ENCODE measurements around the gene SCUBE1.

SCUBE1 gene

DNA sequence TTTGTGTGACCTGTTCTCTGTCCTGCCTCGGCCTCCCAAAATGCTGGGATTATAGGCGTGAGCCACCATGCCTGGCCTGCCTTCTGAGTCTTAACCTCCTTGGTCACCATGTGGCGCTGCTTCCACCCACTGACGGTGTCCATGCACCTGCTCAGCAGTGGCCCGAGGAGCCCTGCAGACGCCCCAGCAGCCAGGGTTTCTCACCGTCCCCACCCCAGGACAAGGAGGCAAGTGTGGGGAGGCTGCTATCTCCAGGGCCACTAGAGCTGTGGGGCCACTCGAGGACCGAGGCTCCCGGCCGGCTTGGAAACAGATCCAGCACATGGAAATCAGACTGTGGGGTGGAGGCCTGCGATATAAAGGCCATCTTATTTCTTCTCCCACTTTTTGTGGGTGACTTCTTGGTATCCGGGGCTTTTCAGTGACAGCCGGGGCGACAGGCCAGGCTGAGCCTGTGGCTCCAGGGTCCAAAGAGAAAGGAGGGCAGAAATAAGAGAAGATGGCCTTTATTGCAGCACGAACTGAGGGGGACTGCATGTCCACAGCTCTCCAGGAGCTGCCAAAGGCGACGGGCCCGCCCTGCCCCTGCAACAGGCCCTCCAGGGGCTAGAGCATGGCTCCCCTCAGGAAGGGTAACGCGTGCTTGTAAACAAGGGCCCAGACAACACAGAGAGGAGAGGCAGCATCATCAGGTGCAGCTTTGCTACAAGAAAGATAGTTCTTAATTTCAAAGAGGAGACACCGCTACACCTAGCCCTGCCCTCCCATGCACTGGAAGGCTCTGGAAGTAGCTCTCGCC lies 176.8 kb downstream of the SCUBE1 start:
- Histone ChIP-seq H3K27ac (ENCODE audit: low read depth, low read length) (no peak overlapping the region), H3K79me2 (ENCODE audit: control insufficient read depth, insufficient read depth, low read length, poor library complexity) (no peaks in the 10 kb centered on the region), H3K4ac (ENCODE audit: low read depth, low read length) (no peak overlapping the region), H3K9ac (ENCODE audit: low read length) (no peak overlapping the region), H4K12ac (ENCODE audit: low read depth, low read length) (no peak overlapping the region), H4K91ac (ENCODE audit: low read depth, low read length) (no peak overlapping the region), H3K36me3 (ENCODE audit: control insufficient read depth in 1 of 2, insufficient read depth in 2 of 2, low read length in 2 of 2) (peaks cover 15 to 27% of the 10 kb centered on the region in 2 experiments), H3K4me3 (ENCODE audit: low read depth, low read length) (peak overlapping the region; percentile 31), H3K4me2 (ENCODE audit: low read length) (no peak overlapping the region), H3K18ac (ENCODE audit: low read length) (no peak overlapping the region), H3K79me1 (ENCODE audit: low read length) (peaks cover 4% of the 10 kb centered on the region), H2BK5ac (ENCODE audit: low read depth, low read length, poor library complexity) (no peak overlapping the region), H3K4me1 (ENCODE audit: control insufficient read depth in 1 of 2, insufficient read depth in 2 of 2, low read length in 2 of 2) (peaks cover 10 to 12% of the 10 kb centered on the region in 2 experiments), H3K23ac (ENCODE audit: low read length) (no peak overlapping the region), H2BK12ac (ENCODE audit: low read length) (no peak overlapping the region), H2AK5ac (ENCODE audit: low read length) (no peak overlapping the region), H3K14ac (ENCODE audit: low read length) (no peak overlapping the region), H3K27me3 (ENCODE audit: insufficient read depth, low read length) (no peaks in the 10 kb centered on the region), H3K9me3 (ENCODE audit: insufficient read depth, low read depth, low read length) (peaks cover 1% of the 10 kb centered on the region), H2BK120ac (ENCODE audit: insufficient read depth, low read length, poor library complexity) (no peak overlapping the region), H4K8ac (ENCODE audit: low read depth, low read length) (no peak overlapping the region), H2AFZ (ENCODE audit: insufficient read depth, low read length, poor library complexity) (no peak overlapping the region)
- WGBS (ENCODE audit: extremely low coverage, insufficient coverage, insufficient read length) = no CpG with 5 or more reads among the region's 23 CpGs
- DNase-seq = no peak

DNA sequence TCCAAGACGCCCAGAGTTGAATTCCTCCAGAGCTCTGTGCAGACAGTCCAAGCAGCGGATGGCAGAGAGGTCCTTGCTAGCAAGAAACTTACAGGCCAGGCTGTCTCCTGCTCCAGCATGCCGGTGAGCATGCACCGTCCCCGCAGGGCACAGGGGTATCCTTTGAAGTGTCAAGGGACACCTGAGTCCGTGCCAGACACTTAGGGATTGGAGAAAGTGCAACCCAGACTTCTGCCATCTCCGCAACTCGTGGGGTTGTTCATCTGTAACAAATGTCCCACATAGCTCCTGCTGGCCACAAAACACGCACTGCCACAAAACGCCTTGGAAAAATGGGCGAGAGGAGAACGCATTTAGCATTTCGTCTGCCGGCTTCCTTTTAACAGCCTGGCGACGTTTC lies 178.5 kb downstream of the SCUBE1 start:
- no peak overlapping the region for H3K27ac ChIP-seq (ENCODE audit: low read depth, low read length)
- no peaks in the 10 kb centered on the region for H3K27me3 ChIP-seq (ENCODE audit: insufficient read depth, low read length)
- H3K23ac ChIP-seq (ENCODE audit: low read length) = no peak overlapping the region
- peak in 1 of 2 donors; percentile 22 for DNase-seq
- no peak overlapping the region for H3K14ac ChIP-seq (ENCODE audit: low read length)
- no peak overlapping the region for H3K4ac ChIP-seq (ENCODE audit: low read depth, low read length)
- no peak overlapping the region for H2AK5ac ChIP-seq (ENCODE audit: low read length)
- WGBS (ENCODE audit: extremely low coverage, insufficient coverage, insufficient read length) = no CpG with 5 or more reads among the region's 16 CpGs
- H3K79me1 ChIP-seq (ENCODE audit: low read length) = peaks cover 4% of the 10 kb centered on the region
- H3K4me3 ChIP-seq (ENCODE audit: low read depth, low read length) = no peak overlapping the region
- H3K79me2 ChIP-seq (ENCODE audit: control insufficient read depth, insufficient read depth, low read length, poor library complexity) = no peaks in the 10 kb centered on the region
- no peak overlapping the region for H3K9ac ChIP-seq (ENCODE audit: low read length)
- H2BK120ac ChIP-seq (ENCODE audit: insufficient read depth, low read length, poor library complexity) = no peak overlapping the region
- H2AFZ ChIP-seq (ENCODE audit: insufficient read depth, low read length, poor library complexity) = no peak overlapping the region
- H3K18ac ChIP-seq (ENCODE audit: low read length) = no peak overlapping the region
- no peak overlapping the region for H2BK5ac ChIP-seq (ENCODE audit: low read depth, low read length, poor library complexity)
- H4K91ac ChIP-seq (ENCODE audit: low read depth, low read length) = no peak overlapping the region
- peaks cover 7 to 14% of the 10 kb centered on the region in 2 experiments for H3K36me3 ChIP-seq (ENCODE audit: control insufficient read depth in 1 of 2, insufficient read depth in 2 of 2, low read length in 2 of 2)
- H3K4me2 ChIP-seq (ENCODE audit: low read length) = no peak overlapping the region
- H3K9me3 ChIP-seq (ENCODE audit: insufficient read depth, low read depth, low read length) = peaks cover 1% of the 10 kb centered on the region
- H2BK12ac ChIP-seq (ENCODE audit: low read length) = no peak overlapping the region
- H3K4me1 ChIP-seq (ENCODE audit: control insufficient read depth in 1 of 2, insufficient read depth in 2 of 2, low read length in 2 of 2) = peaks cover 10 to 12% of the 10 kb centered on the region in 2 experiments
- H4K12ac ChIP-seq (ENCODE audit: low read depth, low read length) = no peak overlapping the region
- H4K8ac ChIP-seq (ENCODE audit: low read depth, low read length) = no peak overlapping the region

DNA sequence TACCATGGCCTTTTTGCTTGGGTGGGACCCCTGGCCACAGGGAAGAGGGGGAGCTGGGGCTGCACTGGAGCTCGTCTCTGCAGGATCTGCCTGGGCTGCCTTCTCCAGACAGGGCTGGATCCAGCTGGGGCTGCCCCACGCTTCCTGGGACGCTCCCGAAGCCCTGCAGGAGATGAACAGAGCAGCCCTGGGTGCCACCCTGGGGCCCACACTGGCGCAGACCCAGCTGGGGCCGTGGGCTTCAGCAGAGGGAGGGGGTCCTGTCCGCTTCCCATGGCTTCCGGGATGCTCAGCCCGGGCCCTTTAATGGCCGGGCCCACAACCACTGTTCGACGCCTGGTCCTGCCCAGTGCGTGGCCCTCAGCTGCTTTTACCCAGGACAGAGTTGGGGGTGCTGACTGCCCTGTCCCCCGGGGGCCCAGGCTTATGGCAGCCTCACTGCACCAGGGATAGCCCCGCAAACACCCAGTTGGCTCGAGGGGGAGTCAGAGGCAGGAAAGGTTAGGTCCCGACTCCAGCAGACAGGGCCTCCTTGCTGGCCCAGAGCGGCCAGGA lies 179.9 kb downstream of the SCUBE1 start:
- H4K91ac ChIP-seq (ENCODE audit: low read depth, low read length) = no peak overlapping the region

DNA sequence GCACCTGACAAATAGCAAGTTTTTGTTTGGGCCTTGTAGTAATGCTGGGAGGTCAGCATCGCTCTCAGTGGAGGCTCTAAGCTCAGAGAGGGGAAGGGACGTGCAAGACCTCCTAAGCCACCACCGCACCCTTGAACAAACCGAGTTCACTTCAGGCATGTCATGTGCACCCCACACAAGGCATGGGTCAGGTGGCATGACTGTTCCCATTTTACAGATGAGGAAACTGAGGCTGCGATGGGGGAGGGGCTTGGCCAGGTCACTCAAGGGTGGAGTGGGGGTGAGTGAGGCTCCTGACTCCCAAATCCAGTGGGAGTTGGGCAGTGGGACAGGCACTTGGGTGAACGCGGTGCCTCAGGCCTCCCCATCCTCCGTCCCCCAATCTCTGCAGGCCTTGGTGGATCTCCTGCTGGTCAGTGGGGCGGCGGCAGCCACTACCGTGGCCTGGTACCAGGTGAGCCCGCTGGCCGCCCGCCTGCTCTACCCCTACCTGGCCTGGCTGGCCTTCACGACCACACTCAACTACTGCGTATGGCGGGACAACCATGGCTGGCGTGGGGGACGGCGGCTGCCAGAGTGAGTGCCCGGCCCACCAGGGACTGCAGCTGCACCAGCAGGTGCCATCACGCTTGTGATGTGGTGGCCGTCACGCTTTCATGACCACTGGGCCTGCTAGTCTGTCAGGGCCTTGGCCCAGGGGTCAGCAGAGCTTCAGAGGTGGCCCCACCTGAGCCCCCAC lies 180.6 kb downstream of the SCUBE1 start:
- H3K27ac ChIP-seq (ENCODE audit: low read depth, low read length) = no peak overlapping the region
- H3K79me2 ChIP-seq (ENCODE audit: control insufficient read depth, insufficient read depth, low read length, poor library complexity) = no peaks in the 10 kb centered on the region
- peaks cover 3 to 7% of the 10 kb centered on the region in 2 experiments for H3K36me3 ChIP-seq (ENCODE audit: control insufficient read depth in 1 of 2, insufficient read depth in 2 of 2, low read length in 2 of 2)
- no peaks in the 10 kb centered on the region for H3K79me1 ChIP-seq (ENCODE audit: low read length)
- no peak for DNase-seq
- no peak overlapping the region for H3K14ac ChIP-seq (ENCODE audit: low read length)
- H3K27me3 ChIP-seq (ENCODE audit: insufficient read depth, low read length) = no peaks in the 10 kb centered on the region
- H4K8ac ChIP-seq (ENCODE audit: low read depth, low read length) = no peak overlapping the region
- no peak overlapping the region for H2AK5ac ChIP-seq (ENCODE audit: low read length)
- H2BK12ac ChIP-seq (ENCODE audit: low read length) = no peak overlapping the region
- H4K91ac ChIP-seq (ENCODE audit: low read depth, low read length) = no peak overlapping the region
- H3K4me3 ChIP-seq (ENCODE audit: low read depth, low read length) = no peak overlapping the region
- H3K4me2 ChIP-seq (ENCODE audit: low read length) = no peak overlapping the region
- no peak overlapping the region for H2AFZ ChIP-seq (ENCODE audit: insufficient read depth, low read length, poor library complexity)
- no peak overlapping the region for H3K4ac ChIP-seq (ENCODE audit: low read depth, low read length)
- H3K9me3 ChIP-seq (ENCODE audit: insufficient read depth, low read depth, low read length) = peaks cover 1% of the 10 kb centered on the region
- H3K23ac ChIP-seq (ENCODE audit: low read length) = no peak overlapping the region
- no peak overlapping the region for H3K9ac ChIP-seq (ENCODE audit: low read length)
- H3K18ac ChIP-seq (ENCODE audit: low read length) = no peak overlapping the region
- no peak overlapping the region for H2BK5ac ChIP-seq (ENCODE audit: low read depth, low read length, poor library complexity)
- peaks cover 0 to under 1% of the 10 kb centered on the region in 2 experiments for H3K4me1 ChIP-seq (ENCODE audit: control insufficient read depth in 1 of 2, insufficient read depth in 2 of 2, low read length in 2 of 2)
- H2BK120ac ChIP-seq (ENCODE audit: insufficient read depth, low read length, poor library complexity) = no peak overlapping the region
- WGBS (ENCODE audit: extremely low coverage, insufficient coverage, insufficient read length) = no CpG with 5 or more reads among the region's 24 CpGs
- H4K12ac ChIP-seq (ENCODE audit: low read depth, low read length) = no peak overlapping the region

More for the DNA sequence above, 179.9 kb downstream of the SCUBE1 start:
- Histone ChIP-seq H2BK5ac (ENCODE audit: low read depth, low read length, poor library complexity) (no peak overlapping the region), H2AK5ac (ENCODE audit: low read length) (no peak overlapping the region), H3K27ac (ENCODE audit: low read depth, low read length) (no peak overlapping the region), H2AFZ (ENCODE audit: insufficient read depth, low read length, poor library complexity) (no peak overlapping the region), H3K4ac (ENCODE audit: low read depth, low read length) (no peak overlapping the region), H2BK12ac (ENCODE audit: low read length) (no peak overlapping the region), H3K36me3 (ENCODE audit: control insufficient read depth in 1 of 2, insufficient read depth in 2 of 2, low read length in 2 of 2) (peaks cover 7 to 13% of the 10 kb centered on the region in 2 experiments), H3K9ac (ENCODE audit: low read length) (no peak overlapping the region), H4K8ac (ENCODE audit: low read depth, low read length) (no peak overlapping the region), H3K23ac (ENCODE audit: low read length) (no peak overlapping the region), H3K9me3 (ENCODE audit: insufficient read depth, low read depth, low read length) (peaks cover 1% of the 10 kb centered on the region), H3K4me1 (ENCODE audit: control insufficient read depth in 1 of 2, insufficient read depth in 2 of 2, low read length in 2 of 2) (peaks cover 3 to 6% of the 10 kb centered on the region in 2 experiments), H3K4me3 (ENCODE audit: low read depth, low read length) (no peak overlapping the region), H3K79me1 (ENCODE audit: low read length) (no peaks in the 10 kb centered on the region), H3K18ac (ENCODE audit: low read length) (no peak overlapping the region), H4K12ac (ENCODE audit: low read depth, low read length) (no peak overlapping the region), H3K4me2 (ENCODE audit: low read length) (no peak overlapping the region), H3K14ac (ENCODE audit: low read length) (no peak overlapping the region), H3K79me2 (ENCODE audit: control insufficient read depth, insufficient read depth, low read length, poor library complexity) (no peaks in the 10 kb centered on the region), H2BK120ac (ENCODE audit: insufficient read depth, low read length, poor library complexity) (no peak overlapping the region), H3K27me3 (ENCODE audit: insufficient read depth, low read length) (no peaks in the 10 kb centered on the region)
- DNase-seq = no peak
- WGBS (ENCODE audit: extremely low coverage, insufficient coverage, insufficient read length) = no CpG with 5 or more reads among the region's 18 CpGs
